MM.1S (cell line): Measurements from ENCODE around the gene SUPT3H.

ENCODE experiments used
- CTCF ChIP-seq: fragments of 300-600 bp; sonication (generic); IDR thresholded peaks from 2 replicates; pipeline ENCODE4 v1.5.1; 2016; ENCODE audit warnings: antibody characterized with exemption, low read length, mixed read lengths
- EZH2phosphoT487 ChIP-seq: fragments of 300-600 bp; sonication (generic); IDR thresholded peaks from 2 replicates; pipeline ENCODE4 v1.6.1; 2018; ENCODE audit warnings: antibody characterized with exemption, low read length

DNA sequence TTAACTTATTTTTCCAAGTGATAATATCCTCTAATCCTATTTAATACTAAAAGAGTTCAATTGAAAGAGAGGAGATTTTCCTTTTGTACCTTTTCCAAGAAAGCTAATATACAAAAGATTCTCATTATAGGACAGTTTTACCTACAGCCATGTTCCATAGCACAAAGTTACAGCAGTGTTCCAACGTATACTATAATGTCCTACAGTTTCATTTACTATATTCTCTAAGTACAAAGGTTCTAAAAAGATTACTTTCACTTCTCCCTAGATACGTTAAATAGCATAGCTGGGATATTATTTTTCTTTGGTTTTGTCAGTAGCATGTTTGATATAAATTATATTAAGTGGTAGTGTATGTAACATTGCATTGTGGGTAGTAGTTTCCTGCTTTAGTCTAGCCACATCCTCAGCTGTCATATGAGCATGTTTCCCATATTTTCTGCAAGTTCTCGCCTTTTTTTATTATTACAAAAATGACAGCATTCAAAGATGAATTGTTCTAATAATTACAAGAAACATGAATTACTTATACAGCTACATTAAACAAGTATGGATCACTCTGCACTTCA is 54.0 kb downstream of the SUPT3H start:
- TF ChIP-seq CTCF (no peak), EZH2phosphoT487 (no peak)
